ENCODE measurements around the gene MPRIP.
"Not testable (repeated sequence)": the region's sequence is repeated elsewhere in the genome, so short reads cannot be mapped to it uniquely, and the experiment has no call there.

Gene MPRIP, protein sequence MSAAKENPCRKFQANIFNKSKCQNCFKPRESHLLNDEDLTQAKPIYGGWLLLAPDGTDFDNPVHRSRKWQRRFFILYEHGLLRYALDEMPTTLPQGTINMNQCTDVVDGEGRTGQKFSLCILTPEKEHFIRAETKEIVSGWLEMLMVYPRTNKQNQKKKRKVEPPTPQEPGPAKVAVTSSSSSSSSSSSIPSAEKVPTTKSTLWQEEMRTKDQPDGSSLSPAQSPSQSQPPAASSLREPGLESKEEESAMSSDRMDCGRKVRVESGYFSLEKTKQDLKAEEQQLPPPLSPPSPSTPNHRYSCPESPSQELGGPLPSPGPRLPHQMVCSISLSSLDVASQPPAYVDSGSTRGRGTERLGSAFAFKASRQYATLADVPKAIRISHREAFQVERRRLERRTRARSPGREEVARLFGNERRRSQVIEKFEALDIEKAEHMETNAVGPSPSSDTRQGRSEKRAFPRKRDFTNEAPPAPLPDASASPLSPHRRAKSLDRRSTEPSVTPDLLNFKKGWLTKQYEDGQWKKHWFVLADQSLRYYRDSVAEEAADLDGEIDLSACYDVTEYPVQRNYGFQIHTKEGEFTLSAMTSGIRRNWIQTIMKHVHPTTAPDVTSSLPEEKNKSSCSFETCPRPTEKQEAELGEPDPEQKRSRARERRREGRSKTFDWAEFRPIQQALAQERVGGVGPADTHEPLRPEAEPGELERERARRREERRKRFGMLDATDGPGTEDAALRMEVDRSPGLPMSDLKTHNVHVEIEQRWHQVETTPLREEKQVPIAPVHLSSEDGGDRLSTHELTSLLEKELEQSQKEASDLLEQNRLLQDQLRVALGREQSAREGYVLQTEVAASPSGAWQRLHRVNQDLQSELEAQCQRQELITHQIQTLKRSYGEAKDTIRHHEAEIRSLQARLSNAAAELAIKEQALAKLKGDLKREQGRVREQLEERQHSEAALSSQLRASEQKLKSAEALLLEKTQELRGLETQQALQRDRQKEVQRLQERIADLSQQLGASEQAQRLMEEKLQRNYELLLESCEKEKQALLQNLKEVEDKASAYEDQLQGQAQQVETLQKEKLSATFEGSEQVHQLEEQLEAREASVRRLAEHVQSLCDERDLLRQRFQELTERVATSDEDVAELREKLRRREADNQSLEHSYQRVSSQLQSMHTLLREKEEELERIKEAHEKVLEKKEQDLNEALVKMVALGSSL (N-terminal part only)

DNA sequence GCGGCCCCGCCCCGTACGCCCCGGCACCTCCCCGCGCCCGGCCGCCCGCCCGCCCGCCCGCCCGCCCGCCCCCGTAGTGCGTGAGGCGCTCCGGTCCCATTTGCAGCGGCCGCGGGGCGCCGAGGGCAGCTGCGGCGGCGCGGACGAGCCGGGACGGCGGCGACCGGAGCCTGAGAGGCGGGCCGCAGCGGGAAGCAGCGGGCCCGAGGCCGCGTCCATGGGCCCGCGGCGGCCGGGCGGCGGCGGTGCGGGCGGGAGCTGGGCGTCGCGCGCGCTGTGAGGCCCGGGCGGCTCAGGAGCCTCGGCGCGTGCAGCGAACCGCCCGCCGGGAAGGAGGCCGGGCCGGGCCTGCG lies at the start of gene MPRIP:
TSS of gene MPRIP (plus strand) at position 74 of the 353 bp plus-strand sequence. CDS start 392 bp downstream, outside the sequence.
- no peak for DNase-seq

DNA sequence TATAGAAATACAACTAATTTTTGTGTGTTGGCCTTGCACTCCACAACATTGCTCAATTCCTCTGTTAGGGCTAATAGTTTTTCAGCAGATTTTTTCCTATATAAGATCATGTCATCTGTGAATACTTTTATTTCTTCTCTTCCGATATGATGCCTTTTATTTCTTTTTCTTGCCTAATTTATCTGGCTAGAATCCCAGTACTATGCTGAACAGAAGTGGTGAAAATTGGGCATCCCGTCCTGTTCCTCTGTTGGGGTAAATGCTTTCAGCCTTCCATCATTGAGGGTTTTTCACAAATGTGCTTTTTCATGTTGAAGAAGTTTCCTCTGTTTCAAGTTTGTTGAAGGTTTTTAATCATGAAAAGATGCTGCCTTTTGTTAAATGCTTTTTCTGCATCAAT lies 47.6 kb upstream of the MPRIP start:
- no peak for DNase-seq

DNA sequence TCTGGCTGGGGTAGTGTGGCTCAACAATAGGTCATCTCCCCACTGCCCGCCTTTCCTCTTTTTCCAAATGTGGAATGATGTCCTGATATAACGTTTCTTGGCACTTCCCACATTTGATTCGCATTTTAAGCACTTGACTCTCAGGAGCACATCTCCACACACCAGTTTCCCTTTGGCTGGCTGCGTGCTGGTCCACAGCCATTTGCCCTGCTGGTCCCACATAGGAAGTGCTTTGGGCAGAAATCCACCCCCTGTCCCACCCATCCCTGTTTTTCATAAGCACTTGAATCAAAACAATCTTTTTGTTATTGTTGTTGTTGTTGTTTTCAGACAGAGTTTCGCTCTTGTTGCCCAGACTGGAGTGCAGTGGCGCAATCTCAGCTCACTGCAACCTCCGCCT lies 46.3 kb upstream of the MPRIP start:
- no peak for DNase-seq

DNA sequence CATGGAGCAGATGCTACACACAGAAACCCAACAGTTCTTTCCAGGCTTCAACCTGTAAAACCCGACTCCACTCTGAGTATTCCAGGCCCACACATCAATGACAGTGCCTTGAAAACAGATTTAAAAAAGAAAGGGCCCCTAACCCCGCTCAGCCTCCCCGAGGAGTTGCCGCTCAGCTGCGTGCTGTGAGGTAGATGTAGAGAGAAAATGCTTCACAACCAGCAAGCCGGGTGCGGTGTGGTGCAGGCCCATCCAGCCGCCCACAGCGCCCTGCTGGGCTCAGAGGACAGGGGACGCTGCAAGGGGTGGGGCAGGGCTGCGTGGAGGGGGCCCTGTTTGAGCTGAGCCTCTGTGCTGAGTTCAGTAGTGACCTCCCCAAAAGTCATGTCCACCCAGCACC lies 45.5 kb upstream of the MPRIP start:
- not testable (repeated sequence) for DNase-seq

DNA sequence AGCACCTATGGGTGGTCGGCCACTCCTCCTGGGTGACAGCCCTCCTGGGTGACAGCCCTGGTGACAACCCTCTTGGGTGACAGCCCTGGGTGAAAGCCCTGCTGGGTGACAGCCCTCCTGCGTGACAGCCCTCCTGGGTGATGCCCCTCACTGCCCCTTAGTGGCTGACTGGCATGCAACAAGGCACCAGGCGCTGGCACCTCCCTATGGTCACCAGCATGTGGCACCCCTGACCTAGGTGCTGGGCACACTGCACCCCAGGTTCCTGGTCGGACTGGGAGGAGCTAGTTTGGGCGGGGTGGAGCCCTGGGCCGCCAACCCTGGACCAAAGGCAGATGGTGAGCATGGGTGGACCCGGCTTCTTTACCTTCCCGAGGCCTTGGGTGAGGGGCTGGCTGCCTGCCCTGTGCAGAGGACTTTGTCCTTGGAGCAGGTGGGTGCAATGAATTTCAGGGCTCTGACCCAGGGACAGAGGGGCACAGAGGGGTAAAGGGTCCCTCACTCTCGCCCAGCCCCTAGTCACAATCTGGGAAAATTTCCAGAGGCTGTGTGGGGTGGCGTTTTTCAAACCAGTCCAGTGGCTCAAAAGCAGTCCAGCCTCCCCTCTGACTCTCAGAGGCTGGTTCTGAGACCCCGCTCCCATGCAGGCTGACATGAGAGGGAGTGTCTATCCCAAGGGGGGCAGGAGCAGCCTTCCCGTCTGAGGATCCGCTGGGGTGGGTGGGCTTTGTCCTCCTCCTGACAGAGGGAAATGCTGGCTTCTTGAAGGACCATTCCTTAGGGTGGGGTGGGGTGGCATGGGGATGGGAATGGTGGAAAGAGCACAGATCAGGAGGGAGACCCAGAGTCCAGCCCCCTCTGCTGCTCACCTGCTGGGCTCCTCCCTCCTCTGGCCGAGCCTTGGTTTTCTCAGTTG lies 44.5 kb upstream of the MPRIP start:
- peak; percentile 58 for DNase-seq

DNA sequence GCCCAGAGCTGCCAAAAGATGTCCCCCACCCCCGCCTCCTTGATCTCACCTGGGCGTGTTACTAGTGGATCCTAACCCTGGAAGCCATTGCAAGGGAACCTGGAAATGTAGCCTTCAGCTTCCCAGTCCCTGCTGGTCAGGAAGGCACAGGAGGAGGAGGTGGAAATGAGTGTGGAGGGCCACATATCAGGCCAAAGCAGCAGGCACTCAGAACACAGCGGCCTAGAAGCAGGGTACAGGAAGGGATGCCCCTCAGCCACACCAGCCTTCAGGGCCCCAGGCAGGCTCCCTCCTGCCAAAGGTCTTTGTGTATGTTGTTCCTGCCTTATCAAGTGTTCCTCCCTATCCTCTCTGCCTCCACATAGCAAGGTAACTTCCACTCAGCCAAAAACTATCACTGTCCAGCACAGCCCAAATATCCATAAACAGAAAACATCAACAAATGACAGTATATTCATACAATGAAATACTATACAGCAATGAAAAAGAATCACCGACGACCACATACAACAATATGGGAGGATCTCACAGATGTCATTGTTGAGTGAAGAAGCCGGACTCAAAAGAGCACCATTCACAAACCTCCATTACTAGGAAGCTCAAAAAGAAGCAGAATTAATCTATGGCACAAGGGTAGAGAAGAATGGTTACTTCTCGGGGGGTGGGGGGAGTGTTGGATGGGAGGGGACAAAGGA lies 42.2 kb upstream of the MPRIP start:
- DNase-seq = no peak

DNA sequence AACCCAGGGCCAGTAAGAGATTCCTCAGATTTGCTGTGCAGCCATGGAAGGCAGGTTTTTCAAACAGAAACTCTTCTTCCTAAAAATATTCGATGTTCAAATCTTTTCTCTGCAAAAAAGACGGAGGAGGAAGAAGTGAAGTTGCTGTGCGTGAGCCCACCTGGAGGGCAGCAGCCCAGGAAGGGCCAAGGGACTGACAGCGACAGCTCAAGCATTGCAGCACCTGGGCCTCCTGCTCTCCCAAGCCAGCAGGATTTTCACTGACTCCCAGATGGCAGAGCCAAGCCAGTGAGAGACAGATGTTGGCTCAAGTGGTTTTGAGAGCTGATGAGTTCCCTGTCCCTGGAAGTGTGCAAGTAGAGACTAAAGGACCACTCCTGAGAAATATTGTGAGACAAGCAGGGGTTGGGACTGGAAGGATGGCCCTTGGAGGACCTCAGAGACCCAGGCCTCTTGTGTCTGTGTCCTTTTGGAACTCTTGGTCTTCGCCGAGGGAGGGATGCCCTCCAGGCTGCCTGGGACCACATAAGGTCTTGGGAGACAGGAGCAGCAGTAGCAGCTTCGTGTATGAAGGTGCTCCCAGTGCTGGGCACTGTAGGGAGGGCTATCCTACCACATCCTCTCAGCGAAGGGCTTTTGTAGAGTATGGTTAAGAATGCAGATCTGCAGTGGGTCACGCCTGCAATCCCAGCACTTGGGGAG lies 41.0 kb upstream of the MPRIP start:
- DNase-seq = no peak

DNA sequence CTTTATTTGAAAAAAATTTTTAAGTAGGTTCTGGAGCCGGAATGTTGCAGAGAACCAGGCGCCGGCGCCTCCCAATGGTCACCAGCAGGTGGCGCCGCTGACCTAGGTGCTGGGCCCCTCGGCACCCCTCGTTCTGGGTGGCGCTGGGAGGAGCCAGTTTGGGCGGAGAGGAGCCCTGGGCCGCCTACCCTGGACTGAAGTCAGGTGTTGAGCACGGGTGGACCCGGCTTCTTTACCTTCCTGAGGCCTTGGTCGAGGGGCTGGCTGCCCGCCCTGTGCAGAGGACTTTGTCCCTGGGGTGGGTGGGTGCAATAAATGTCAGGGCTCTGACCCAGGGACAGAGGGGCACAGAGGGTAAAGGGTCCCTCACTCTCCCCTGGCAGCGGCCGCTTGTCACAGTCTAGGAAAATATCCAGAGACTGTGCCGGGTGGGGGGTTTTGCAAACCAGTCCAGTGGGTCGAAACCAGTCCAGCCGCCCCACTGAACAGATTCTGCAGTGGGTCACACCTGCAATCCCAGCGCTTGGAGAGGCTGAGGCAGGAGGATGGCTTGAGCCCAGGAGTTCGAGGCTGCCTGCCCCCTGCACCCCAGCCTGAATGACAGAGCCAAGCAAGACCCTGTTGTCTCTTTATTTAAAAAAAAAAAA lies 40.3 kb upstream of the MPRIP start:
- DNase-seq = peak; percentile 34

DNA sequence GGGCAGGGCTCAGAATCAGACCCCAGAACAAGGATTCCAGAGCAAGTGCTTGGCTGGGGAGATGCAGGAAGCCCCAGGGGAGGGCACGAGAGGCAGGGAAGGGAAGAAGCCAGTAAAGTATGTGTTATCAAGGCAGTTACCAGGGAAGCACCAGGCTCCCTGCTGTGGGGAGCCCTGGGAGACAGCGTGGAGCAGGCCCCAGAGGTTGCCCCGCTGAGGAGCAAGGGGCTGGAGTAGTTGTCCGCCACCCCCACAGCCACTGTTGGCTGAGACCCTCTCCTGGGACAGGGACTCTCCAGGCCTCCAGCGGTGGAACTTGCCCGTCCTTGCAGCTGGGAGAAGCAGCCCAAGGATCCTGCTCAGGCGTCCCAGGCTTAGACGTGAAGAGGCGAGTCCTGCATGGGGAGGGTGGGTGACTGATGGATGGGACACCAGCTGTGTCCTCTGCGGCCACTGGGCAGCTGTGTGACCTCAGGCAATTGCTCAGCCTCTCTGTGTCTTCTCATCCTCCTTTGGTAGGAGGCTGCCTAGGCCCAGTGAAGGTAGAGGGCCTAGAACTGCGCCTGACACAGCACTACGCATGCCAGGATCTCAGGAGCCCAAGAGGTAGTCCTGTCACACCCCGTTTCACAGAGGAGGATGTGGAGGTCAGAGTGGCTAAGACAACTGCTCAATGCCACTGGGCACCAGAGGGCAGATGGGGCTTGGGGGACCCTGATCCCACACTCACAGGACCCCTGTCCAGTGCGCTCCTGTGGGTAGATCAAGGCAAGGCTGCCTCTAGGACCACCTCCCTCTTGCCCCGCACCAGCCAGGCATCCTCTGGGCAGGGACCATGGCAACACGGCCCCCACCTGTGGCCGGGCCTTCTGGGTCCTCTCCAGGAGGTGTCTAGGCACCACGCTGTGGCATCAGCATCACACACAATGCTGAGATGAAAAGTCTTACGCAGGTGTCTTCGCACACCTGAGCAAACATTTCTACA lies 39.2 kb upstream of the MPRIP start:
- DNase-seq = not testable (repeated sequence)

DNA sequence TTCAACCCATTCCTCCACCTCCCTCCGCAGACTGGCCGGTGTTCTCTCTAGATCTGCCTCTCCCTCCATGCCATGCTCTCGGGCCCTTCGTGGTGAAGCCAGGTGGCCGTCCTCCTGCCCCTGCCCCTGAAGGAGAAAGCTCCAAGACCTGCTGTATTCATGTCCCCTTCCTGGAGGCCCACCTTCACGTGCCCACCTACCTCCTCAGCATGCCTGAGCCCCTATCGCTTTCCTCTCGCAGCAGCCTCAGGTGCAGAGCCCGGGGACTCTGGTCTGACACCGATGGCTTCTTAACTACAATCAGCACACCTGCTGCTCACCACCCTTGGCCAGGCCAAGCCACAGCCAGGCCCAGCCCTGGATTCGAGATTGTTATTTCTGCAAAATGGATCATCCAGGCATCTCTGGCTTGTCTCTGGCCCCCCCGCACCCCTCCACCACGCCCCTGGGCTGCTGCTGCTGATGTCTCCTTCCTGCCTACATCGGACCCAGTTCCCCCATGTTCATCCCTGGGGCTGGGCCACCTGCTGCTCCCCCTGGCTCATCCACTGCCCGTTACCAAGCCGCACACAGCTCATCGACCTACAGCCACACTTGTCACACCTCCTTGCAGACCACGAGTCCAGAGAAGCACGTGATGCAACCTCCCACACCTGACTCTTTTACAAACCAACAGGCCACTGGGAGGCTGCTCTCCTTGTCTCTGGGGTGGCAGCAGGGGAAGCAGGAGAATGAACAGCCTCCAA lies 37.8 kb upstream of the MPRIP start:
- no peak for DNase-seq

DNA sequence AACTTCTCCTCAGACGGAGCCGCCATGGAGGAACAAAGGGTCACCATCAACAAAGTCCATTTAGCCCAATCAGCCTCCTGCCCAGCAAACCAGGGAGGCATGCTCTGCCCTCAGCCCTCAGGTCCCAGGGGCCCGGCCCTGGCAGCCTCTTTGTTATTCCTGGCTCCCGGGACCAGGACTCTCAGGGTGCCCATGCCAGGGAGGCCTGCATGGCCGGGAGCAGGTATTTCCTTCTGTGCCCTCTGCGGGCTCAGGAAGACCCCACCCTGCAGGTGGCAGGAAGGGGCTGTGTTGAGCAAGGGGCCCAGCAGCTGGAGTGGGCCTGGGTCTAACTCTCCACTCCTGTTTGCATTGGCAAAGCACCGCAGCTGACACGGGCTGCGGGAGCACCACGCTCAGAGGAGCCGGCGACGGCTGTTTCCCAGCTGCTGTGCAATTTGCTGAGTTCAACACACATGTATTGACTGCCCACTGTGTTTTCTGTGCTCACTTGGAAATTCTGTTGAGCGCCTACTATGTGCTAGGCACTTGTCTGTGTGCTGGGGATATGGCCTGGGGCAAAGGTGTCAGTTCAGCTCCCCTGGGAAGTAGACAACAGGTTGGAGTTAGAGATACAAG lies 37.2 kb upstream of the MPRIP start:
- DNase-seq = not testable (repeated sequence)

DNA sequence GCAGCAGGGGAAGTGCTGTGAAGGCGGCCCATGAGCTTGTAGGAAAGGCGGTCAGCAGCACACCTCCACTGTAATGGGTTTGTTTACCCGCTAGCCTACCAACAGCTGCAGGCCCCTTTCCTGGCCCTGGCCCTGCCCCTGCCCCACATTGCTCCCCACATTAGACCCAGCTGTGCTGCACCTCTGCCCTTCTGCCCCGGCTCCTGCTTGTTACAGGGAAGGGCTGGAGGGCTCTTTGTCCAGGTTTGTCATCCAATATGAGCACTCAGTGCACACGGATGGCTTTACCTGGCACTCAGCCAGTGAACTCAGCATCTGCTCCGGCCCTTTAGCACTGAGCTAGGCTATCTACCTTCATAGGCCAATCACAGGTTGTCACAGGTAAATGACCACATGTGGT lies 34.4 kb upstream of the MPRIP start:
- DNase-seq = not testable (repeated sequence)

DNA sequence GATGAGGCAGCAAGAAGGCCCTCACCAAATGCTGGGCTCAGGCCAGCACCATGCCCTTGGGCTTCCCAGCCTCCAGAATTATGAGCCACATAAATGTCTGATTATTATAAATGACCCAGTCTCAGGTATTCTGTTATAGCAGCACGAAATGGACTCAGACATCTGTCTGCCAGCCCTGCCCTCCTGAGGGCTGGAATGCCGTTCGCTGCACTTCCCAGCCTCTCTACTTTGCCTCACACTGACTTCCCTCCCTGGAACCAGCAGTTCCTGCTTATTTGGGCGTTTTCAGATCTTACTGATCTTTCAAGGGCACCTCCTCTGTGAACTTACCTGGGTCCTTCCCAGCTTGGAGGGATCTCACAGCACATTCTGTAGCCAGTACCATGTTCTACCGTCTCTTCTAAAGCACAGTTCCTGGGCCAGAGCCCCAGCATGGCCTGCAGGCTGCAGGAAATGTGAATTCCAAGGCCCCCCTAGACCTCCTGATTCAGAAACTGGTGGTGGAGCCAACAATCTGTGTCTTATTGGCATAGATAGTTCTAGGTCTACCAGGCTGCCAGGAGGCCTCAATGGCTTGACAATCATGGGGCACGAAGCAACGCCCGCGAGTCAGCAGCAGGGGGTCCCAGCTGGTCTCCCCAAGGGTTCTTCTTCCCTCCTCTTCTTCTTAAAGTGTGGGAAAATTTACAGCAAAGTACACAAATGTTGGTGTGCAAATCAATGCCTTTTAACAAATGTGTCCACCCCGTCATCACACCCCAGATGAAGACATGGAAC lies 33.4 kb upstream of the MPRIP start:
- DNase-seq = not testable (repeated sequence)

DNA sequence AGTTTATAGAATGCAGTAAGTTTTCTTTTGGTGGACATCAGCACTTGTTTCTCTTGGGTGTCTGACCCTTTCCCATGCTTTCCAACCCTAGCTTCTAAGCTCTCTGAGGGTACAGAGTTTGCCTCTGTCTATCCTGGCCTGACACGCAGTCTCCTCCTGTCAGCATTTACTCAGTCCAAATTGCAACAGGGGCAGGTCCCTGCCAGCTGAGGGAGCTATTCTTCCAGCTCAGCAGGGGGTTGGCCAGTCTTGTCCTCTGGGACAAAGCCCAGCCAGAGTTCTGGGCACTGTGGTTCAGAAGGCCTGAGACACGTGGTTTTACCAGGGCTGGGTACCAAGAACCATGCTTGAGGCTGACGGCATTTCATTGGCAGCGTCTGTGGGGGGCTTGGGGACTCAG lies 32.3 kb upstream of the MPRIP start:
- not testable (repeated sequence) for DNase-seq

DNA sequence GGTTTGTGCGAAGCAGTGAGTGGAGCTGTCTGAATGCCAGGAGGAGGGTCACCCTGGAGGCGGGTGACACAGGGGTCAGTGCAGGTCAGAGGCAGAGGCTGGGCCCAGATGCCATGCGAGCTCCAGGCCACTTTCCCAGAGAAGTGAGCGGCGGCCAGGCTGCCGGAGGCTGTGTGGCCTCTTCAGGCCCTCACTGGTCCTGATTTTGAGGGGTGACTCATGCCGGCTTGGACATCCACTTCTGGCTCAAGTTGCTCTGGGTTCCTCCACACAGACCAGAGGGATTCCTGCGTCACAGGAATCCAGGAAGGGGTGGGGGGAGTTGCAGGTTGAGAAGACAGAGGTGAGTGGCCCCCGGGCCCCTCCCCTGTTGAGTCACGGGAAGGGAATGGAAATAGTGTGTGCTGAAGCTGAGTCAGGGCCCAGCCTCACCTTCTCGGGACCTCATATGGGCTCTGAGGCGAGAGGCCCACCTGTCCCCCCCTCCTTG lies 31.7 kb upstream of the MPRIP start:
- not testable (repeated sequence) for DNase-seq

DNA sequence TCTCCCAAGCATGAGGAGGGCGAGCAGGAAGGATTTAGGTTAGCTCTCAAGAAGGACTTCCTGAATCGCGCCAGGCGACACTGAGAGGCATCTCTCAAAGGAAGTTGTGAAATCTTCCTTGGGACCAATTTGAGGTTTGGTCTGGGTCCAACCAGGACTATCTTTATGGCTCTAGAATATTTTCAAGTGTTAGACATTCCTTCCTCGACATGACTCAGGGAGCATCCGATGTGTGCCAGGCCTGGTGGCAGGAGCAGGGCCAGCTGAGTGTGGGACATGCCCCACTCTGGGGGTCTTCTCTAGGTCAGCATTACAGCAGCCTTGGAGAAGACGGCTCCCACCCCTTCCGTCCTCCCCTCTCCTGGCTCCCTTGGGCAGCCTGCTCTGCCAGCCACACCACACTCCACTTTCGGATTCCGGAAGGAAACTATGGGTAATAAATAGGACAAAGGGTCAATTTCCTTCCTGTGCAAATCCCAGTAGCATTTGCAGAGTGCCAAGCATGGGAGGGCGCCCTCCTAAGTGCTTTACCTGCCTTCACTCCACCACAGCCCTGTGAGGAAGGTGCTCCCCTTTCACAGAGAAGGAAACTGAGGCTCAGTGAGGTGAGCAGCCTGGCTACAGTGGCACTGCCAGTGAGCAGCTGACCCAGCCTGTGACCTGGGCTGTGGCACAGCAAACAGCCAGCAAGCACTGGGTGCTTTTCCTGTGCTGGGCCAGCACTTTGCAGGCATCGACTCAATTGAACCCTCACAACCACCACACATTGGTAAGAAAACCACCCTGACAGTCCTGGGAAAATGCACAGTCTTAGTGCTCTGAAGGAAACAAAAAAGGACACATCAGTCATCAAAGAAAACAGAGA lies 31.0 kb upstream of the MPRIP start:
- DNase-seq = not testable (repeated sequence)

All from GDM1 (cell line).